CD14-positive monocyte (primary cell): ENCODE data around the gene NDUFA5. TPM values are rescaled to one million over a fixed set of nuclear protein-coding genes. Genes with fewer than 3 reads are reported as not detected.

Experiments
- DNase-seq, 3 donors: peaks; one replicate each; pipeline ENCODE4 v3.0.0-alpha.2; 2011 to 2022
- H2AFZ ChIP-seq: 2 replicates; pipeline ENCODE4 v1.6.0; 2012; ENCODE audit warnings: mild to moderate bottlenecking, low read depth, low read length, inconsistent platforms; ENCODE audit not compliant: insufficient read depth, poor library complexity, severe bottlenecking
- H3K27ac ChIP-seq, 2 donors: 1 replicate in 1 of 2; 2 replicates in 1 of 2; pipeline ENCODE4 v1.5.1; 2012 to 2013; ENCODE audit warnings: low read length in 2 of 2, control low read depth in 1 of 2, inconsistent platforms in 1 of 2, low read depth in 1 of 2, mild to moderate bottlenecking in 1 of 2
- H3K27me3 ChIP-seq, 2 donors: one replicate each; pipeline versions ENCODE4 v1.6.0 to v1.6.1; 2011 to 2013; ENCODE audit warnings: low read length in 2 of 2; ENCODE audit not compliant: control insufficient read depth in 2 of 2, insufficient read depth in 2 of 2
- H3K36me3 ChIP-seq, 2 donors: replicated peaks in 1 of 2; 1 replicate in 1 of 2; 2 replicates in 1 of 2; pipeline versions ENCODE4 v1.5.1 to v1.6.1; 2012 to 2013; ENCODE audit warnings: low read length in 2 of 2, control low read depth in 1 of 2, inconsistent platforms in 1 of 2, mild to moderate bottlenecking in 1 of 2; ENCODE audit not compliant: insufficient read depth in 2 of 2, control insufficient read depth in 1 of 2
- H3K4me1 ChIP-seq, 2 donors: 1 replicate in 1 of 2; 2 replicates in 1 of 2; pipeline versions ENCODE4 v1.5.1 to v1.6.1; 2012 to 2013; ENCODE audit warnings: low read length in 2 of 2, control low read depth in 1 of 2, inconsistent platforms in 1 of 2, mild to moderate bottlenecking in 1 of 2, moderate library complexity in 1 of 2; ENCODE audit not compliant: insufficient read depth in 2 of 2, control insufficient read depth in 1 of 2
- H3K4me2 ChIP-seq: replicated peaks from 2 replicates; pipeline ENCODE3; 2012; ENCODE audit warnings: low read length, moderate library complexity, mild to moderate bottlenecking; ENCODE audit not compliant: poor library complexity, severe bottlenecking; ENCODE audit errors: extremely low read depth
- H3K4me3 ChIP-seq, 3 experiments: fragments of 200-600 bp in 1 of 3; sonication (generic) in 1 of 3; replicated peaks in 1 of 3; 1 replicate in 2 of 3; 2 replicates in 1 of 3; pipeline ENCODE4 v1.5.1; 2011 to 2013; ENCODE audit warnings: low read length in 3 of 3, mild to moderate bottlenecking in 3 of 3, control low read depth in 2 of 3, low read depth in 2 of 3, inconsistent platforms in 1 of 3, moderate library complexity in 1 of 3
- H3K79me2 ChIP-seq: 2 replicates; pipeline ENCODE4 v1.6.0; 2012; ENCODE audit warnings: mild to moderate bottlenecking, control low read depth, inconsistent platforms, low read length, moderate library complexity; ENCODE audit not compliant: insufficient read depth
- H3K9ac ChIP-seq: 2 replicates; pipeline ENCODE4 v1.6.0; 2017; ENCODE audit warnings: low read length, mild to moderate bottlenecking; ENCODE audit not compliant: insufficient read depth, poor library complexity, severe bottlenecking
- H3K9me3 ChIP-seq, 2 donors: replicated peaks in 1 of 2; 1 replicate in 1 of 2; 2 replicates in 1 of 2; pipeline versions ENCODE4 v1.5.1 to v1.6.1; 2012 to 2013; ENCODE audit warnings: low read length in 2 of 2, control low read depth in 1 of 2; ENCODE audit not compliant: control insufficient read depth in 1 of 2, insufficient read depth in 1 of 2
- H4K20me1 ChIP-seq: 2 replicates; pipeline ENCODE4 v1.6.0; 2012; ENCODE audit warnings: mild to moderate bottlenecking, low read length, control low read depth, moderate library complexity; ENCODE audit not compliant: insufficient read depth
- H3K27ac Mint-ChIP-seq, 7 donors: one replicate each; pipeline ENCODE4 v1.8.0; 2020; ENCODE audit warnings: mild to moderate bottlenecking in 7 of 7, mixed read lengths in 7 of 7, moderate library complexity in 6 of 7, inconsistent platforms in 2 of 7
- H3K27me3 Mint-ChIP-seq, 3 donors: one replicate each; pipeline ENCODE4 v1.8.0; 2021 to 2022; ENCODE audit warnings: low read depth in 3 of 3, mild to moderate bottlenecking in 3 of 3, mixed read lengths in 3 of 3, moderate library complexity in 3 of 3, inconsistent platforms in 1 of 3
- H3K36me3 Mint-ChIP-seq, 2 donors: one replicate each; pipeline ENCODE4 v1.8.0; 2020; ENCODE audit warnings: mixed read lengths in 2 of 2, inconsistent platforms in 1 of 2, mild to moderate bottlenecking in 1 of 2
- H3K4me1 Mint-ChIP-seq: one replicate; pipeline ENCODE4 v1.8.0; 2020; ENCODE audit warnings: mild to moderate bottlenecking, mixed read lengths
- H3K4me3 Mint-ChIP-seq, 2 donors: one replicate each; pipeline ENCODE4 v1.8.0; 2020; ENCODE audit warnings: mild to moderate bottlenecking in 2 of 2, mixed read lengths in 2 of 2, moderate library complexity in 1 of 2
- H3K9me3 Mint-ChIP-seq, 7 donors: one replicate each; pipeline ENCODE4 v1.8.0; 2020 to 2022; ENCODE audit warnings: mixed read lengths in 7 of 7, mild to moderate bottlenecking in 6 of 7, moderate library complexity in 6 of 7, inconsistent platforms in 2 of 7
- CTCF ChIP-seq: fragments of 200-600 bp; IDR thresholded peaks from one replicate; pipeline ENCODE4 v1.8.0; 2022; ENCODE audit warnings: antibody characterized with exemption, mild to moderate bottlenecking
- WGBS: methylation state at CpG from one replicate; pipeline ENCODE4 v1.1.5; 2013; ENCODE audit warnings: missing lambda C conversion rate; ENCODE audit not compliant: insufficient coverage; 5-methylcytosine and 5-hydroxymethylcytosine counted together
- intact Hi-C, 2 donors: fragments of 100-400 bp; cut with micrococcal nuclease; formaldehyde crosslinking; loops; one replicate each; pipeline versions ENCODE4 v1.15.0 to v1.15.1; 2023
- polyA plus RNA-seq, 3 donors: library from polyadenylated mRNA; depleted of rRNA in 1 of 3; unstranded in 2 of 3; stranded (reverse) in 1 of 3; fragments of 300-500 nt in 2 of 3; fragments of >200 nt in 1 of 3; fragmentation: Illumina TruSeq in 2 of 3; gene quantifications; 1 replicate in 2 of 3; 2 replicates in 1 of 3; pipeline ENCODE4 v1.2.3, GENCODE V29; 2012 to 2021

Gene NDUFA5
- polyA plus RNA-seq, 3 donors, result 6.9 to 49.2 (median 37.3) TPM

GRCh38 chr7:123588376-123588775 lies 30.8 kb upstream of the NDUFA5 start:
- H3K4me1 Mint-ChIP-seq, result no peaks in the 10 kb centered on the region
- WGBS, result no CpG with 5 or more reads among the region's 2 CpGs
- no peak overlapping the region for H3K4me3 ChIP-seq

GRCh38 chr7:123583821-123584220 lies 26.2 kb upstream of the NDUFA5 start:
- H2AFZ ChIP-seq, result no peak overlapping the region
- no peaks in the 10 kb centered on the region for H4K20me1 ChIP-seq
- H3K4me2 ChIP-seq, result no peak overlapping the region
- no CpG with 5 or more reads among the region's 4 CpGs for WGBS
- H3K79me2 ChIP-seq, result no peaks in the 10 kb centered on the region
- intact Hi-C loops, result no loop called here
- no peaks in the 10 kb centered on the region for H3K9me3 ChIP-seq
- no peak overlapping the region for H3K4me3 ChIP-seq
- H3K36me3 ChIP-seq, result no peaks in the 10 kb centered on the region
- Mint-ChIP-seq H3K27me3 (peaks cover 0 to 11% (median 6%) of the 10 kb centered on the region in 3 donors), H3K4me1 (no peaks in the 10 kb centered on the region), H3K27ac (no peak overlapping the region), H3K9me3 (no peaks in the 10 kb centered on the region), H3K36me3 (no peaks in the 10 kb centered on the region), H3K4me3 (no peak overlapping the region)
- H3K27ac ChIP-seq, result no peak overlapping the region
- H3K27me3 ChIP-seq, result no peaks in the 10 kb centered on the region
- DNase-seq, result no peak
- H3K9ac ChIP-seq, result no peak overlapping the region
- H3K4me1 ChIP-seq, result no peaks in the 10 kb centered on the region
- TF ChIP-seq CTCF, result no peak

More at GRCh38 chr7:123588376-123588775, 30.8 kb upstream of the NDUFA5 start:
- H4K20me1 ChIP-seq, result no peaks in the 10 kb centered on the region
- H3K9me3 Mint-ChIP-seq, result peaks cover 0 to 3% (median 0%) of the 10 kb centered on the region in 7 donors
- no peaks in the 10 kb centered on the region for H3K4me1 ChIP-seq
- H3K4me3 Mint-ChIP-seq, result no peak overlapping the region
- DNase-seq, result no peak
- intact Hi-C loops, result no loop called here
- no peaks in the 10 kb centered on the region for H3K9me3 ChIP-seq
- no peak overlapping the region for H3K27ac Mint-ChIP-seq
- no peak overlapping the region for H3K9ac ChIP-seq
- H3K27ac ChIP-seq, result no peak overlapping the region
- TF ChIP-seq CTCF, result no peak
- no peaks in the 10 kb centered on the region for H3K36me3 ChIP-seq
- H2AFZ ChIP-seq, result no peak overlapping the region
- H3K27me3 Mint-ChIP-seq, result peaks cover 0 to 12% (median 11%) of the 10 kb centered on the region in 3 donors
- no peaks in the 10 kb centered on the region for H3K27me3 ChIP-seq
- H3K36me3 Mint-ChIP-seq, result no peaks in the 10 kb centered on the region
- H3K4me2 ChIP-seq, result no peak overlapping the region
- no peaks in the 10 kb centered on the region for H3K79me2 ChIP-seq
